ENCODE data around the gene MACO1.
"Not testable (repeated sequence)": the region's sequence is repeated elsewhere in the genome, so short reads cannot be mapped to it uniquely, and the experiment has no call there.

Gene MACO1

GRCh38 chr1:25458541-25459298, 28.0 kb downstream of the MACO1 start:
- no peak for DNase-seq
- no peak for ATAC-seq

GRCh38 chr1:25460020-25460419, 29.3 kb downstream of the MACO1 start:
- no peak for DNase-seq
- no peak for ATAC-seq

DNA sequence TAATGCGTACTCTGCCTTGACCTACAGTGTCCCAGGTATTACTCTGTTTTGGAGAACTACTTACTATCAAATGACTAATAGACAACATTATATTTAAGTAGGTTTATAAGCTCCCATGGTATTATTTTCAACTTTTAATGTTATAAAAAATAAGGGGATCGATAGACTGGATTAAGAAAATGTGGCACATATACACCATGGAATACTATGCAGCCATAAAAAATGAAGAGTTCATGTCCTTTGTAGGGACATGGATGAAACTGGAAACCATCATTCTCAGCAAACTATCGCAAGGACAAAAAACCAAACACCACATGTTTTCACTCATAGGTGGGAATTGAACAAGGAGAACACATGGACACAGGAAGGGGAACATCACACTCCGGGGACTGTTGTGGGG, 30.1 kb downstream of the MACO1 start:
- not testable (repeated sequence) for ATAC-seq, DNase-seq

DNA sequence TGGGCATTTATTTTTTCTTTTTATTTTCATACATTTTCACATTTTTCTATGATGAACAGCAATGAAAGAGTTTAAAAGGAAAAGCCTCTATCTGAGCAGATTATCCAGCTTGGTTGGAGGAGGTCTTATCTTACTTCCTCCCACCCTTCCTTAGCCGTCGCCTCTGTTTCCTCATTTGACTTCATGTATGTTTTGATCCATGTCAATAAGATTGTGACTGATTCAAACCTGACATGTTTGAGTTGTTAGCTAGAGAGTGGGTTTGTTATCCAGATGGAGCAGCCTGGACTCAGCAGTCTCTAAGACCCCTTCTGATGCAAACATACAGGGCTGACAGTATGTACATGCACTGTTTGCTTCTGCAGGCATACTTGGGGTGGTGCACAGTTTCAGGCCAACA, 31.2 kb downstream of the MACO1 start:
- no peak for DNase-seq
- ATAC-seq: no peak

DNA sequence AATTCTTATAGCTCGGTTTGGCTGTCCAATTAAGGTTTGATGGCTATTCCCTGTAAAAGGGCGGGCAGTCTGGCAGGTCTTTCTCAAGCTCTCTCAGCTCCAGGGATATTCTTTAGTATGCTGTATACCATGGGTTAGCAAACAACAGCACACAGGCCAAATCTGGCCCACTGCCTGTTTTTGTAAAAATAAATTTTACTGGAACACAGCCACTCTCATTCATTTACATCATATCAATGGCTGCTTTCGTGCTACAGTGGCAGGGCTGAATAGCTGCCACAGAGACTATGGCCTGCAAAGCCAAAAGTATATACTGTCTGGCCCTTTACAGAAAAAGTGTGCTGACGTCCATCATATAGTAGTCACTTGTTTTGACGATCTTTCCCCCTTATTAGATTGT, 32.0 kb downstream of the MACO1 start:
- ATAC-seq (no peak), DNase-seq (no peak)

GRCh38 chr1:25467193-25467592, 36.5 kb downstream of the MACO1 start:
- DNase-seq: no peak
- ATAC-seq: no peak

DNA sequence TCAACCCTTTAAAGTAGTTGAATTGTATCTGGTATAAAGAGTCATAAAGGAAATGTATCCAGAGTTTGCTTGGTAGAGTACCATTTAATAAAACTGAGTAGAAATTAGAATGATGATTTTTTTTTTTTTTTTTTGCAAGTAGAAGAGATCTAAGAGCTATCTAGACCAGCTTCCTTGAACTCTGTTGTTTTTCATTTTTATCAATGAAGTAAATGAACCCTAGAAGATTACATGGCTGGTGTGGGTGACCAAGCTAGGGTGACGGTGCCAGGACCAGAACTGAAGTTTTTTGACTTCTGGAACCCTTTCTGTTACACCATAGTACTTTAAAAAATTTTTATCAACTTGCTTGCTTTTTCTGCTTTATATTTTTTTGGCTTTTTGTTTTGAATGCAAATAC, 36.9 kb downstream of the MACO1 start:
- ATAC-seq: no peak

DNA sequence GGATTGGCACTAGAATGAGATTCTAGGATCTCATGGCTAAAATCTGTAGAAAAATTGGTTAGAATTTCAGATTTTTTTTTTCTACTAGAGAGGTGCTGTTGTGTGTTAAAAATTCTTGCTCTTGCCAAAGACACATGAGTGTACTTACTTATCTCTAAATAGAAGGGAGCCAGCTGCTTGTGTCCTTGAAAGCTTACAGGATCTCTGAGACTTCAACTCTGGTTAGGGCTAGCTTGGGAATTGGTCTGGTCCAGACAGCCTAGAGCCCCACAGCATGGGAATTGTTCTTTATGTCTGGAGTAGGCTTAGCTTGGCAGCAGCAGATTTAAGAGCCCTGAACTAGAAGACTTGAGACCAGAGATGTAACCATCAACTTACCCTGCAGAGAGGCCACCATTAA, 37.3 kb downstream of the MACO1 start:
- DNase-seq (no peak), ATAC-seq (no peak)

More for the DNA sequence above, 36.9 kb downstream of the MACO1 start:
- DNase-seq: no peak

DNA sequence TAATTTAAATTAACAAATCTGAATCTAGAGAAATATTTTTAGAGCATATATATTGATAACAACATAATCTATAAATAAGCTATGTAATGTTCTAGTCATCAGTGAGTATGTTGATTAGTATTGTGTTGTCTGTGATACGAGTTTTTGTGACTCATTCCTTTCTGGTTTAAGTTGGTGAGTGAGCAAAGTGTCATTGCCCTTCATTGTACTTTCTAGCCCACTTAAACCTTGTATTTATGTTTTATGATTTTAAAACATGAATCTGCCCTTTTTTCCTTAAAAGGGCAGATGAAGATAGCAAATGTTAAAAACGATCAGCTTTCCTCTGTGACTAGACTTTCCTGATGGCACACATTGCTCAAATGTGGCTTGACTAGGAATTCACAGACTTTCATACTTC, 38.5 kb downstream of the MACO1 start:
- no peak for DNase-seq
- peak; percentile 81 for ATAC-seq

GRCh38 chr1:25472471-25472870, 41.8 kb downstream of the MACO1 start:
- DNase-seq: peak; percentile 22
- peak; percentile 37 for ATAC-seq

- no peak for DNase-seq
Measured at GRCh38 chr1:25473653-25474225, 43.0 kb downstream of the MACO1 start.

GRCh38 chr1:25474439-25475047, 43.8 kb downstream of the MACO1 start:
- ATAC-seq (no peak), DNase-seq (no peak)

More at GRCh38 chr1:25473653-25474225, 43.0 kb downstream of the MACO1 start:
- ATAC-seq: peak; percentile 33

GRCh38 chr1:25476186-25477097, 45.7 kb downstream of the MACO1 start:
- peak; percentile 75 for ATAC-seq
- no peak for DNase-seq

- ATAC-seq (peak; percentile 66), DNase-seq (no peak)
Measured at GRCh38 chr1:25477448-25478034, 46.8 kb downstream of the MACO1 start.

DNA sequence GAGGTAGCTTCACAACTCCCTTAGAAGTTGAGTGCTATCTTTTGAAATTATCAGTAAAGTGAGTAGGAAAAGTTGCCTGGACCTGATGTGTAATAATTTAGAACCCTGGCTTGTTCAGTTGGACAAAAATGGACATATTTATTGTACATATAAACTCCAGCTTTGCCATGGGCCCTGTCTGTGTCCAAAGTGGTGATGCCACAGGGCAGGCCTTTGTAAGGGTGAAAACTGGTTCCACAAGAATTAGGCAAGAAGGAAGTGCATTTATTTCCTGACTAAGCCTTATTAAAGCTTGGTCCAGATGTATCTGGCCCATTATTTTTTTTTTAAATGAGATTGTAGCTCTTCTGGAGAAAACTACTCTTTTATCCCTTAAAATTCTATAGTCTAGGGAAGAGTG, 47.9 kb downstream of the MACO1 start:
- ATAC-seq: no peak
- DNase-seq: no peak

DNA sequence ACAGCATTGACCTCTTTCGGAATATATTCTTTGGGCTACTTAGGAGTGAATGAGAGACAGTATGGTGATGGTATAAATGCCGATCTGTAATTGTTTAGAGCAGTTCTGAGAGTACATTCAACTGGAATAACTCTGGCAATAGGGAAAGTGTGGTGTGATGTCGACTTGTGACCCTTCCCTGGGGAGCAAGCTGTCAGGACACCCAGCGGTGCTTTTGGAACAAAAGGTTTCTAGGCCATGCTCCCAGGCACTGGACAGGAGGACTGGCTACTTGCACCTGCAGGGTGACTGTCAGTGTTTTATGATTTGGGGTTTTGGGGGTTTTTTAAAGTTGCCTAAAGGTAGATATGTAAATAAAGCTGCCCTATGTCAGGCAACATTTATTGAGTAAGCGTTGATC, 50.9 kb downstream of the MACO1 start:
- no peak for DNase-seq
- no peak for ATAC-seq

GRCh38 chr1:25482211-25482610, 51.5 kb downstream of the MACO1 start:
- ATAC-seq: no peak
- no peak for DNase-seq

GRCh38 chr1:25484096-25484495, 53.4 kb downstream of the MACO1 start:
- ATAC-seq (no peak), DNase-seq (no peak)

- ATAC-seq: no peak
Measured at GRCh38 chr1:25484533-25484932, 53.8 kb downstream of the MACO1 start.

GRCh38 chr1:25485536-25486411, 55.1 kb downstream of the MACO1 start:
- DNase-seq (no peak), ATAC-seq (no peak)

More at GRCh38 chr1:25484533-25484932, 53.8 kb downstream of the MACO1 start:
- DNase-seq: no peak

GRCh38 chr1:25486602-25487001, 55.9 kb downstream of the MACO1 start:
- ATAC-seq (no peak), DNase-seq (no peak)
